Measurements from ENCODE around the gene FRYL.

DNA sequence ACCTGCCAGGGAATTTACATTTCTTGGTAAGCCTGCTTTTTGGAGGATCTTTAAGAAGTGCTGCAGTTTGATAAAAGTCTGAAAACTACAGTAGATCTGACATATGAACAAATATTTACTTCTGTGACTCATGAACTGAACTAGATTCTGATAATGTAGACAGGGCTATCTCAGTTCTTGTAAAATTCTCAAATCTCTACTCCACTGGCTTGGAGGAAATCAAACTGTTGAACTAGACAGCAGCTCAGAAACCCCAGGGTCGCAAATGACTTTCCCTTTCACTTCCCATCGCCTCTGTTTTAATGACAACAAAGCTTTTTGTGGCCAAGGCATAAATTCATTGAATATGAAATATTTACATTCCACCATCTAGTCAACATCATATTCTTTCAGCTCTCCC, 35.4 kb upstream of the FRYL start:
- TF ChIP-seq EP300 (IDR thresholded peaks at IDR 0.05) (no peak), POLR2A (IDR thresholded peaks at IDR 0.05) (no peak), POLR2AphosphoS5 (IDR thresholded peaks at IDR 0.05) (no peak)
- TF ChIP-seq, protein P1, sequence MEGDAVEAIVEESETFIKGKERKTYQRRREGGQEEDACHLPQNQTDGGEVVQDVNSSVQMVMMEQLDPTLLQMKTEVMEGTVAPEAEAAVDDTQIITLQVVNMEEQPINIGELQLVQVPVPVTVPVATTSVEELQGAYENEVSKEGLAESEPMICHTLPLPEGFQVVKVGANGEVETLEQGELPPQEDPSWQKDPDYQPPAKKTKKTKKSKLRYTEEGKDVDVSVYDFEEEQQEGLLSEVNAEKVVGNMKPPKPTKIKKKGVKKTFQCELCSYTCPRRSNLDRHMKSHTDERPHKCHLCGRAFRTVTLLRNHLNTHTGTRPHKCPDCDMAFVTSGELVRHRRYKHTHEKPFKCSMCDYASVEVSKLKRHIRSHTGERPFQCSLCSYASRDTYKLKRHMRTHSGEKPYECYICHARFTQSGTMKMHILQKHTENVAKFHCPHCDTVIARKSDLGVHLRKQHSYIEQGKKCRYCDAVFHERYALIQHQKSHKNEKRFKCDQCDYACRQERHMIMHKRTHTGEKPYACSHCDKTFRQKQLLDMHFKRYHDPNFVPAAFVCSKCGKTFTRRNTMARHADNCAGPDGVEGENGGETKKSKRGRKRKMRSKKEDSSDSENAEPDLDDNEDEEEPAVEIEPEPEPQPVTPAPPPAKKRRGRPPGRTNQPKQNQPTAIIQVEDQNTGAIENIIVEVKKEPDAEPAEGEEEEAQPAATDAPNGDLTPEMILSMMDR (IDR thresholded peaks at IDR 0.05): no peak
